ENCODE results near the gene ARPC3. TPM values are rescaled to one million over a fixed set of nuclear protein-coding genes. Genes with fewer than 3 reads are reported as not detected.

Gene ARPC3
- total and polyA plus RNA-seq, 9 of the 15 experiments (the other 6 are each of a cell fraction or from before 2014, with no cell fraction given), result 74.2 to 575 (median 345) TPM

DNA sequence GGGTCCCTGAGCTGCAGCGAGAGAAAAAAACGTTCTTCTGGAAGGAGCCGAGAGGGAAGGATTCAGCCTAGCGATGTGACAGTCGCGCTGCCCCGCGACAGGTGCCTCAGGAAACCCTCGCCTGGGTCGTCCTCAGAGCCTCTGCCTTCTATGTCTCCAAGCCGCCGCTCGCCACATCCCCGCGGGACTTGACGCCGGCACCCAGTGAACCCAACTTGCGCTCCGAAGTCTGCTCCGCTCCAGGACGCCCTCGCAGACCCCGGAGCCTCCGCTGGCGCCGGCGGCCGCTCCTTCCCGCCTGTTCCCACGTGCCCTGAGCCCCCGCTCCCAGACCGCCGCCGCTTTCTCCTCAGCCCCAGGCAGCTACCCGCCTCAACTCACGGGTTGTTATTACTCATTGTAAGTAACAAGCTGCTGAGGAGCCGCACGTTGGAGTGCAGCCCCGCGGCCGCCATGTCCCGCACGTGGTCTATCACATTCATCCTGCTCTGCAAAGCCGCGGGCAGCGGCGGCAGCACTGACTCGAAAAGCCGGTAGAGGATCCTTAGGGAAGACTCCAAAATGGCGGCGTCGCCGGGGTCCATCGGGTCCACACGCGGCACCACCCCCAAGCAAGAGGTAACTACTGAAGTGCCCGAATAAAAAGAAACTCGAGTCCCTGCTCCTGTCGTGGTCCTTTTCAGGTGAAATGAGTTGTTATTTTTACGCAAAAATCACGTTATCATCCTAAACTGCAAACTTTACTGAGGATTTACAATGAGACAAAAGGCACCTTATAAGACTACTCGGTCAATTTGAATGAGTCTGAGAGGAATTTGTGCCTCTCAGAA lies 46.8 kb downstream of the ARPC3 start, which contains the start of gene ANAPC7 (continued):
- peak; percentile 3; the same call in 1 of the 2 replicates for TF ChIP-seq REST (IDR thresholded peaks at IDR 0.05; ENCODE audit: borderline replicate concordance)
- no peak for TF ChIP-seq REST (CRISPR knock-in tag; IDR thresholded peaks at IDR 0.05; ENCODE audit: low read depth)
- TF ChIP-seq ZNF318 (IDR thresholded peaks at IDR 0.05; ENCODE audit: borderline replicate concordance in 1 of 2, low read depth in 1 of 2), result no peak
- no peak for TF ChIP-seq KLF1 (tag; IDR thresholded peaks at IDR 0.05)
- TF ChIP-seq ZNF143 (CRISPR knock-in tag; IDR thresholded peaks at IDR 0.05), result peak; percentile 50; the same call in 1 of the 2 replicates
